HEK293T (cell line): ENCODE measurements around the gene ID2.

Experiments
- CTCF ChIA-PET: fragments of 350-600 bp; formaldehyde crosslinking; extraction: SDS; loops from one replicate; lab custom pipeline; 2021; ENCODE audit warnings: antibody characterized with exemption, inconsistent platforms; lab: Yijun Ruan, JAX
- POLR2A ChIA-PET: fragments of 350-600 bp; formaldehyde crosslinking; extraction: SDS; loops from one replicate; lab custom pipeline; 2020; ENCODE audit warnings: antibody characterized with exemption, inconsistent platforms; lab: Yijun Ruan, JAX
- DNase-seq: peaks from one replicate; pipeline ENCODE4 v3.0.0; 2012; ENCODE audit warnings: mixed read lengths; ENCODE audit errors: extremely low spot score
- ARNT ChIP-seq: fragments of 450-650 bp; IDR thresholded peaks from 2 replicates; pipeline ENCODE4 v1.6.1; 2017; ENCODE audit warnings: mild to moderate bottlenecking
- BHLHE40 ChIP-seq: fragments of 450-650 bp; IDR thresholded peaks from 2 replicates; pipeline ENCODE4 v1.6.1; 2016; ENCODE audit warnings: mild to moderate bottlenecking, moderate library complexity, borderline replicate concordance
- CTBP1 ChIP-seq: fragments of 450-650 bp; IDR thresholded peaks from 2 replicates; pipeline ENCODE4 v1.6.1; 2016; ENCODE audit warnings: borderline replicate concordance
- ELF4 ChIP-seq: fragments of 450-650 bp; IDR thresholded peaks from 2 replicates; pipeline ENCODE4 v1.6.1; 2017; ENCODE audit warnings: antibody characterized with exemption
- FOXA1 ChIP-seq: fragments of 450-650 bp; IDR thresholded peaks from 2 replicates; pipeline ENCODE4 v1.6.1; 2016; ENCODE audit warnings: mild to moderate bottlenecking
- FOXK2 ChIP-seq: fragments of 450-650 bp; IDR thresholded peaks from 2 replicates; pipeline ENCODE4 v1.6.1; 2016; ENCODE audit warnings: mild to moderate bottlenecking
- FOXM1 ChIP-seq: fragments of 450-650 bp; IDR thresholded peaks from 2 replicates; pipeline ENCODE4 v1.6.1; 2017; ENCODE audit warnings: mild to moderate bottlenecking, borderline replicate concordance
- HDGF ChIP-seq: fragments of 450-650 bp; IDR thresholded peaks from 2 replicates; pipeline ENCODE4 v1.6.1; 2017; ENCODE audit warnings: antibody characterized with exemption, borderline replicate concordance
- L3MBTL2 ChIP-seq: fragments of 450-650 bp; conservative IDR thresholded peaks from 2 replicates; pipeline ENCODE4 v1.6.1; 2016; ENCODE audit warnings: mild to moderate bottlenecking
- LEF1 ChIP-seq: fragments of 450-650 bp; IDR thresholded peaks from 2 replicates; pipeline ENCODE4 v1.6.1; 2017; ENCODE audit warnings: mild to moderate bottlenecking, borderline replicate concordance
- NFRKB ChIP-seq: fragments of 450-650 bp; IDR thresholded peaks from 2 replicates; pipeline ENCODE4 v1.6.1; 2016; ENCODE audit warnings: mild to moderate bottlenecking, moderate library complexity
- SP1 ChIP-seq: fragments of 450-650 bp; IDR thresholded peaks from 2 replicates; pipeline ENCODE4 v1.6.1; 2017
- SUZ12 ChIP-seq: fragments of 450-650 bp; IDR thresholded peaks from 2 replicates; pipeline ENCODE4 v1.6.1; 2016; ENCODE audit warnings: mild to moderate bottlenecking
- TARDBP ChIP-seq: fragments of 450-650 bp; IDR thresholded peaks from 2 replicates; pipeline ENCODE4 v1.6.1; 2016
- ZNF384 ChIP-seq: fragments of 450-650 bp; IDR thresholded peaks from 2 replicates; pipeline ENCODE4 v1.6.1; 2016
- TF ChIP-seq, protein P1 (sequence below): fragments of 450-650 bp; IDR thresholded peaks from 2 replicates; pipeline ENCODE4 v1.6.1; 2016

The ID2 gene

DNA sequence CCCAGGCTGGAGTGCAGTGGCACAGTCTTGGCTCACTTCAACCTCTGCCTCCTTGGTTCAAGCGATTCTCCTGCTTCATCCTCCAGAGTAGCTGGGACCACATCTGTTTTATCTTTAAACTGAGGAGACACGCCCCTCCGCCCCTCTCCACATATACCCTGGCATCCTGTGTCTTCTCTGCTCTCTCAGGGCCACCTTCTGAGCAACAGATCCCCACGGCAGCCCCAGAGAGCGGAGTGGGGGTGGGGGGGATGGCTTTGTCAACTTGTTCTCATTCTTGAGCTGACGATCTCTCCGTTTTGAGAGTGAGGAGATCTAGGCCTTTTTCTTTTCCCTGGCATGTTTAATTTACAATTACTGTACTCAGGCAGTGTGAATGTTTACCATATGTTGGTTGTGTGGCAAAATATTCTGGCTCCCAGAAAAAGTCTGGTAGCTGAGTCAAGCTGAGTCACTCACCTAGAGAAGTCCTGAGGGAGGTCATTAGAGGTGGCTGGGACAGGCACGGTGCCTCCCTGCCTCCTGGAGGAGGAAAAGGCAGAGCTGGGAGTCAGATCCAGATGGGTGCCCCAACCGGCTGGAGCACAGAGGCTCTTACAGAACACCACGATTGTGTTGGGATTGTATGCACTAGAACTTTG, 19.5 kb upstream of the ID2 start:
- DNase-seq = no peak
- CTCF ChIA-PET = interaction anchor here (0.7 kb wide), 1 partner anchor 227 kb away, joined by 3 read pairs; no protein-coding TSS in a partner anchor
- POLR2A ChIA-PET = interaction anchor here (1.1 kb wide), 1 partner anchor 15 kb away, joined by 5 read pairs; no protein-coding TSS in a partner anchor
- TF ChIP-seq LEF1 (no peak), SUZ12 (no peak), ARNT (no peak), FOXK2 (no peak), FOXM1 (no peak), ELF4 (no peak), HDGF (no peak), TARDBP (no peak), ZNF384 (no peak), SP1 (no peak), NFRKB (no peak), BHLHE40 (no peak), L3MBTL2 (no peak), CTBP1 (no peak), FOXA1 (no peak)
- TF ChIP-seq, protein P1, sequence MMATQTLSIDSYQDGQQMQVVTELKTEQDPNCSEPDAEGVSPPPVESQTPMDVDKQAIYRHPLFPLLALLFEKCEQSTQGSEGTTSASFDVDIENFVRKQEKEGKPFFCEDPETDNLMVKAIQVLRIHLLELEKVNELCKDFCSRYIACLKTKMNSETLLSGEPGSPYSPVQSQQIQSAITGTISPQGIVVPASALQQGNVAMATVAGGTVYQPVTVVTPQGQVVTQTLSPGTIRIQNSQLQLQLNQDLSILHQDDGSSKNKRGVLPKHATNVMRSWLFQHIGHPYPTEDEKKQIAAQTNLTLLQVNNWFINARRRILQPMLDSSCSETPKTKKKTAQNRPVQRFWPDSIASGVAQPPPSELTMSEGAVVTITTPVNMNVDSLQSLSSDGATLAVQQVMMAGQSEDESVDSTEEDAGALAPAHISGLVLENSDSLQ = no peak

GRCh38 chr2:8663997-8664396, 17.9 kb upstream of the ID2 start:
- CTCF ChIA-PET = no interaction called here
- no peak for DNase-seq
- TF ChIP-seq ELF4 (no peak), TARDBP (no peak), SUZ12 (no peak), NFRKB (no peak), ZNF384 (no peak), BHLHE40 (no peak), ARNT (no peak), CTBP1 (no peak), SP1 (no peak), L3MBTL2 (no peak), FOXK2 (no peak)
- TF ChIP-seq, protein P1 = no peak
- POLR2A ChIA-PET = interaction anchor here (1.5 kb wide), 1 partner anchor 18 kb away, joined by 5 read pairs; the partner anchor contains the start of gene ID2

GRCh38 chr2:8666581-8666980, 15.3 kb upstream of the ID2 start:
- POLR2A ChIA-PET = interaction anchor here (1.0 to 1.4 kb wide), 2 partner anchors 13 to 16 kb away, joined by 3 to 5 read pairs; partner anchors contain the start of gene ID2

DNA sequence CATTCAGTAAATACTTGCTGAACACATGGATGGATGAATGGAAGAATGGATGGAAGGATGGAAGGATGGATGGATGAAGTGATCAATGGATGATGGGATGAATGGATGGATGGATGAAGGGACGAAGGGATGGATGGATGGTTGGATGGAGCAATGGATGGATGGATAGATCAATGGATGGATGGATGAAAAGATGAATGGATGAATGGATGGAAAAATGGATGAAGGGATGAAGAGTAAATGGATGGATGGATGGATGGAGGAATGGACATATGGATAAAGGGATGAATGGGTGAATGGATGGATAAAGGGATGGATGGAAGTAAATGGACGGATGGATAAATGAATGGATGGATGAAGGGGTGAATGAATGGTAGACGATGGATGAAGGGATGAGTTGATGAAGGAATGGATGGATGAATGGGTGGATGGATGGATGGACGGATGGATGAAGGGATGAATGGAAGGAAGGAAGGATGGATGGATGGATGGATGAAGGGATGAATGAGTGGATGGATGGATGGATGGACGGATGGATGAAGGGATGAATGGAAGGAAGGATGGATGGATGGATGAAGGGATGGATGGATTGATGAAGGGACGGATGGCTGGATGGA, 13.9 kb upstream of the ID2 start:
- ChIA-PET CTCF (interaction anchor here (0.6 kb wide), 1 partner anchor 478 kb away, joined by 5 read pairs; no protein-coding TSS in a partner anchor), POLR2A (no interaction called here)
- DNase-seq = no peak
- TF ChIP-seq HDGF = no peak
- TF ChIP-seq FOXM1 = no peak
- no peak for TF ChIP-seq FOXA1
- no peak for TF ChIP-seq BHLHE40
- no peak for TF ChIP-seq NFRKB
- TF ChIP-seq CTBP1 = no peak
- TF ChIP-seq ZNF384 = no peak
- TF ChIP-seq TARDBP = no peak
- TF ChIP-seq SP1 = no peak
- TF ChIP-seq FOXK2 = no peak
- no peak for TF ChIP-seq ARNT
- TF ChIP-seq, protein P1 = no peak
- TF ChIP-seq LEF1 = no peak

More at GRCh38 chr2:8666581-8666980, 15.3 kb upstream of the ID2 start:
- no peak for DNase-seq
- CTCF ChIA-PET = interaction anchor here (0.5 kb wide), 1 partner anchor 480 kb away, joined by 3 read pairs; no protein-coding TSS in a partner anchor
- no peak for TF ChIP-seq FOXM1
- TF ChIP-seq, protein P1 = no peak
- TF ChIP-seq NFRKB = no peak
- no peak for TF ChIP-seq FOXA1
- no peak for TF ChIP-seq ELF4
- TF ChIP-seq TARDBP = no peak
- no peak for TF ChIP-seq SP1
- no peak for TF ChIP-seq L3MBTL2
- TF ChIP-seq SUZ12 = no peak
- TF ChIP-seq FOXK2 = no peak
- TF ChIP-seq LEF1 = no peak
- TF ChIP-seq ARNT = no peak
- TF ChIP-seq CTBP1 = no peak
- no peak for TF ChIP-seq BHLHE40
- TF ChIP-seq HDGF = no peak
- TF ChIP-seq ZNF384 = no peak
